Peyer's patch (tissue), 4 donors: Measurements from ENCODE around the gene SLC34A3. TPM values are rescaled to one million over a fixed set of nuclear protein-coding genes. Genes with fewer than 3 reads are reported as not detected.

Experiments
- DNase-seq, 3 donors: peaks; one replicate each; pipeline ENCODE4 v3.0.0-alpha.2; 2017 to 2019
- H3K27ac ChIP-seq, 4 donors: fragments of 200-600 bp; sonication (generic); one replicate each; pipeline ENCODE4 v1.5.1; 2016 to 2019
- H3K27me3 ChIP-seq, 2 donors: fragments of 200-600 bp; sonication (generic); one replicate each; pipeline ENCODE4 v1.5.1; 2019
- H3K36me3 ChIP-seq, 3 donors: fragments of 200-600 bp; sonication (generic); one replicate each; pipeline ENCODE4 v1.5.1; 2016 to 2019
- H3K4me1 ChIP-seq, 4 donors: fragments of 200-600 bp; sonication (generic); one replicate each; pipeline ENCODE4 v1.5.1; 2016 to 2019
- H3K4me3 ChIP-seq, 4 donors: fragments of 200-600 bp; sonication (generic); 1 replicate in 3 of 4; 2 replicates in 1 of 4; pipeline ENCODE4 v1.5.1; 2016 to 2019; ENCODE audit warnings: mild to moderate bottlenecking in 1 of 4
- H3K9me3 ChIP-seq, 4 donors: fragments of 200-600 bp; sonication (generic); one replicate each; pipeline ENCODE4 v1.5.1; 2016 to 2019; ENCODE audit warnings: mild to moderate bottlenecking in 1 of 4
- CTCF ChIP-seq, 6 experiments: fragments of 450-650 bp in 4 of 6; fragments of 200-600 bp in 2 of 6; sonication (generic) in 1 of 6; IDR thresholded peaks; one replicate each; pipeline ENCODE4 v1.5.1; 2017 to 2019; ENCODE audit warnings: antibody characterized with exemption in 6 of 6, mild to moderate bottlenecking in 3 of 6, moderate library complexity in 1 of 6
- POLR2A ChIP-seq, 2 donors: fragments of 450-650 bp; IDR thresholded peaks; one replicate each; pipeline ENCODE4 v1.5.1; 2017; ENCODE audit warnings: antibody characterized with exemption in 2 of 2, mild to moderate bottlenecking in 2 of 2, moderate library complexity in 2 of 2
- total RNA-seq, 4 donors: library from RNA; depleted of rRNA; stranded (reverse); fragments of >200 nt; gene quantifications; one replicate each; pipeline ENCODE4 v1.1.0, GENCODE V29; 2016

SLC34A3 gene
- total RNA-seq, 4 donors from 2014 or later: 4.0 to 14.8 (median 13.3) TPM; not detected in 1

- H3K27ac ChIP-seq: no peak overlapping the region
- H3K36me3 ChIP-seq: no peaks in the 10 kb centered on the region
- peaks cover 11 to 78% (median 24%) of the 10 kb centered on the region in 4 donors for H3K4me1 ChIP-seq
- DNase-seq: no peak
- peaks cover 0 to 4% of the 10 kb centered on the region in 2 donors for H3K27me3 ChIP-seq
- H3K4me3 ChIP-seq: no peak overlapping the region
- TF ChIP-seq CTCF (IDR thresholded peaks at IDR 0.05) (no peak), POLR2A (IDR thresholded peaks at IDR 0.05) (no peak)
- H3K9me3 ChIP-seq: peaks cover 0 to 4% (median 0%) of the 10 kb centered on the region in 4 donors
These were observed 3.5 kb downstream of the SLC34A3 start for GRCh38 chr9:137234055-137234697.

GRCh38 chr9:137234758-137235423 is 4.2 kb downstream of the SLC34A3 start:
- no peak for DNase-seq
- H3K27me3 ChIP-seq: peaks cover 0 to 4% of the 10 kb centered on the region in 2 donors
- no peaks in the 10 kb centered on the region for H3K36me3 ChIP-seq
- H3K4me1 ChIP-seq: peaks cover 10 to 78% (median 24%) of the 10 kb centered on the region in 4 donors
- no peak overlapping the region for H3K4me3 ChIP-seq
- no peak overlapping the region for H3K27ac ChIP-seq
- no peak for TF ChIP-seq POLR2A (IDR thresholded peaks at IDR 0.05)
- no peak for TF ChIP-seq CTCF (IDR thresholded peaks at IDR 0.05)
- H3K9me3 ChIP-seq: peaks cover 0 to 4% (median 0%) of the 10 kb centered on the region in 4 donors

GRCh38 chr9:137235424-137236237 is 4.9 kb downstream of the SLC34A3 start:
- no peak for TF ChIP-seq CTCF (IDR thresholded peaks at IDR 0.05)
- TF ChIP-seq POLR2A (IDR thresholded peaks at IDR 0.05): no peak
- Histone ChIP-seq H3K4me1 (peaks cover 8 to 72% (median 24%) of the 10 kb centered on the region in 4 donors), H3K36me3 (no peaks in the 10 kb centered on the region), H3K27ac (peak overlapping the region in 1 of 4 donors; percentile 25), H3K4me3 (peak overlapping the region in 2 of 4 donors; percentile 21 to 28), H3K27me3 (peaks cover 0 to 4% of the 10 kb centered on the region in 2 donors), H3K9me3 (peaks cover 0 to 4% (median 0%) of the 10 kb centered on the region in 4 donors)
- no peak for DNase-seq

- Histone ChIP-seq H3K4me1 (peaks cover 8 to 64% (median 24%) of the 10 kb centered on the region in 4 donors), H3K27ac (peak overlapping the region in 2 of 4 donors; percentile 31 to 77), H3K9me3 (peaks cover 0 to 4% (median 0%) of the 10 kb centered on the region in 4 donors), H3K36me3 (no peaks in the 10 kb centered on the region), H3K27me3 (peaks cover 0 to 4% of the 10 kb centered on the region in 2 donors), H3K4me3 (peak overlapping the region in 3 of 4 donors; percentile 21 to 28 (median 26))
- peak; percentile 99 to 100 (median 100) for TF ChIP-seq CTCF (IDR thresholded peaks at IDR 0.05)
- TF ChIP-seq POLR2A (IDR thresholded peaks at IDR 0.05): no peak
- DNase-seq: peak; percentile 92 to 96 (median 92)
These were observed 5.7 kb downstream of the SLC34A3 start for GRCh38 chr9:137236238-137236935.

GRCh38 chr9:137236936-137237421 is 6.3 kb downstream of the SLC34A3 start:
- Histone ChIP-seq H3K4me3 (peak overlapping the region in 2 of 4 donors; percentile 21 to 28), H3K27ac (peak overlapping the region in 2 of 4 donors; percentile 31 to 77), H3K4me1 (peaks cover 8 to 60% (median 24%) of the 10 kb centered on the region in 4 donors), H3K9me3 (peaks cover 0 to 4% (median 0%) of the 10 kb centered on the region in 4 donors), H3K27me3 (peaks cover 0 to 4% of the 10 kb centered on the region in 2 donors), H3K36me3 (peaks cover 0 to 2% (median 0%) of the 10 kb centered on the region in 3 donors)
- DNase-seq: no peak
- no peak for TF ChIP-seq POLR2A (IDR thresholded peaks at IDR 0.05)
- no peak for TF ChIP-seq CTCF (IDR thresholded peaks at IDR 0.05)
